ENCODE results near the gene TEX13C. TPM values are rescaled to one million over a fixed set of nuclear protein-coding genes. Genes with fewer than 3 reads are reported as not detected.

The TEX13C gene
- total RNA-seq = not detected

DNA sequence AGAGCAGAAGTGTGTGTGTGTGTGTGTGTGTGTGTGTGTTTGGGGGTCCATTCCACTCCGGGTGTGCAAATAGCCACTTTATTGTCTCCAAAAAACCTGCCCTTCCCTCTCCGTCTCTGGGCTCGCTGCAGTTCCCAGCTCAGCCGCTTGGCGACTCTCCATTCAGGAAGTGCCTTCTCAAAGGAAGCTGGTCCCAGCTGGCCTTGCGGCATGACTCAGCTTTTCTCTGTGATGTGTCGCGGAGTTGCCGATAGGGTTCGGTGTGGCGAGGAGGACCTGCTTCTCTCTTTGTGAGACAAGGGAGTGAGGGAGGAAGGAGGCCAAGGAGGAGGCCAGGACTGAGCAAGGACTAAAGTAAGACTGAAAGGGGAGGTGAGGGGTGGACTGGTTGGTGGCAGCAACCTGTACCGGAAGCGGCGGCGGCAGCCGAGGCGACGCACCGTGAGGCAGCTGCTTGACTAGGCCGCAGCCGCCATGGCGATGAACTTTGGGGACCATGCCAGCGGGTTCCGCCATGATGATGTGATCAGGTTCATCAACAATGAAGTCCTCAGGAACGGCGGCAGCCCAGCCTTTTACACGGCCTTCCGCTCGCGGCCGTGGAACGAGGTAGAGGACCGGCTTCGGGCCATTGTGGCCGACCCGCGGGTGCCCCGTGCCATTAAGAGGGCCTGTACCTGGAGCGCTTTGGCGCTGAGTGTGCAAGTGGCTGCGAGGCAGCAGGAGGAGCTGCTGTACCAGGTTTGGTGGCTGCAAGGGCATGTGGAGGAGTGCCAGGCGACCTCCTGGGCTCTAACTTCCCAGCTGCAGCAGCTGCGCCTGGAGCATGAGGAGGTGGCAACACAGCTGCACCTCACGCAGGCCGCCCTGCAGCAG lies at the start of gene TEX13C:
Gene TEX13C, plus strand, starts transcription at position 226 of the 876 bp plus-strand sequence. Its CDS starts 249 bp downstream, at position 475.
- TF ChIP-seq, protein P1, sequence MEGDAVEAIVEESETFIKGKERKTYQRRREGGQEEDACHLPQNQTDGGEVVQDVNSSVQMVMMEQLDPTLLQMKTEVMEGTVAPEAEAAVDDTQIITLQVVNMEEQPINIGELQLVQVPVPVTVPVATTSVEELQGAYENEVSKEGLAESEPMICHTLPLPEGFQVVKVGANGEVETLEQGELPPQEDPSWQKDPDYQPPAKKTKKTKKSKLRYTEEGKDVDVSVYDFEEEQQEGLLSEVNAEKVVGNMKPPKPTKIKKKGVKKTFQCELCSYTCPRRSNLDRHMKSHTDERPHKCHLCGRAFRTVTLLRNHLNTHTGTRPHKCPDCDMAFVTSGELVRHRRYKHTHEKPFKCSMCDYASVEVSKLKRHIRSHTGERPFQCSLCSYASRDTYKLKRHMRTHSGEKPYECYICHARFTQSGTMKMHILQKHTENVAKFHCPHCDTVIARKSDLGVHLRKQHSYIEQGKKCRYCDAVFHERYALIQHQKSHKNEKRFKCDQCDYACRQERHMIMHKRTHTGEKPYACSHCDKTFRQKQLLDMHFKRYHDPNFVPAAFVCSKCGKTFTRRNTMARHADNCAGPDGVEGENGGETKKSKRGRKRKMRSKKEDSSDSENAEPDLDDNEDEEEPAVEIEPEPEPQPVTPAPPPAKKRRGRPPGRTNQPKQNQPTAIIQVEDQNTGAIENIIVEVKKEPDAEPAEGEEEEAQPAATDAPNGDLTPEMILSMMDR (IDR thresholded peaks at IDR 0.05) = no peak
- H3K9me3 ChIP-seq = no peaks in the 10 kb centered on the region
- H3K4me1 ChIP-seq = no peaks in the 10 kb centered on the region
- H3K27me3 ChIP-seq = no peaks in the 10 kb centered on the region
- no peak within 1 kb of the TSS for H3K27ac ChIP-seq
- DNase-seq (ENCODE audit: low spot score) = no peak
- H3K4me3 ChIP-seq = no peak within 1 kb of the TSS
- H3K36me3 ChIP-seq = no peaks in the 10 kb centered on the region

DNA sequence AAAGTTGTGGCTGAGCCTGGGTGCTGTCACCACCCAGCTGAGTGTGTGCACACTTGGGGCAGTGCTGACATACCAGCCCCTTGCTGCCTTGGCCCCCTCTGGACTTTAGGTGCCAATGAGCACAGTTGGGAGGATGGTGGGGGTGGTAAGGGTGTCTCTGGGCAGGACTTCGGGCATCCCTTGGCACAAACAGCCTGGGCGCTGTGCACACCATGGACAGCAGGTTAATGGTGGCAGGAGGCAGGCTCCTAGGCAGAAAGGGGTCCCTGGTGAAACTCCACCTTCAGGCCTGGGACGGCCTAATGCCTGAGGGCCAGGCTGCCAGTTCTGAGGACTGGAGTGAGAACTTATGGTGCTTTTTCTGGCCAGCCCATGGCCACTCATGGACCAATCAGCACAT lies 32.4 kb upstream of the TEX13C start:
- Histone ChIP-seq H3K4me3 (no peak overlapping the region), H3K27ac (no peak overlapping the region), H3K27me3 (no peaks in the 10 kb centered on the region), H3K9me3 (no peaks in the 10 kb centered on the region), H3K4me1 (no peaks in the 10 kb centered on the region), H3K36me3 (no peaks in the 10 kb centered on the region)
- TF ChIP-seq, protein P1 (IDR thresholded peaks at IDR 0.05) = no peak
- no peak for DNase-seq (ENCODE audit: low spot score)

DNA sequence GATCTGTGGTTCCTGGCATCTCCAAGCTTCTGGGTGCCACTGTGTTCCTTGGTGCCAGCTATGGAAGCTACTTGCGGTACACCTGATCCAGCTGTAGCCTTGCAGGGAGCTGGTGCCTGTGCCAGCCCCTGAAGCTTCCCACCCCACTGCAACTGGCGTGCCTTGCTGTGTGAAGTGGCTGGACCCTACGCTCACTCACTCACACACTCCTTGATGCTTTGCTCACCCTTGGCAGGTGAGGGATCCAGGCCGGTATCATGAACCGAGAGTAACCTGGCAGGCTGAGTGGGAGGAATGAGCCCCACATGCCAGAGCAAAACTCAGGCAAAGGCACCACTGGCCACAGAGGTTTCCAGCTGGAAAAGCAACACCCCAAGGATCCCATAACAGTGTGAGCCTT lies 31.3 kb upstream of the TEX13C start:
- H3K9me3 ChIP-seq = no peaks in the 10 kb centered on the region
- H3K36me3 ChIP-seq = no peaks in the 10 kb centered on the region
- no peak overlapping the region for H3K4me3 ChIP-seq
- no peaks in the 10 kb centered on the region for H3K4me1 ChIP-seq
- TF ChIP-seq, protein P1 (IDR thresholded peaks at IDR 0.05) = no peak
- DNase-seq (ENCODE audit: low spot score) = no peak
- H3K27me3 ChIP-seq = no peaks in the 10 kb centered on the region
- H3K27ac ChIP-seq = no peak overlapping the region

DNA sequence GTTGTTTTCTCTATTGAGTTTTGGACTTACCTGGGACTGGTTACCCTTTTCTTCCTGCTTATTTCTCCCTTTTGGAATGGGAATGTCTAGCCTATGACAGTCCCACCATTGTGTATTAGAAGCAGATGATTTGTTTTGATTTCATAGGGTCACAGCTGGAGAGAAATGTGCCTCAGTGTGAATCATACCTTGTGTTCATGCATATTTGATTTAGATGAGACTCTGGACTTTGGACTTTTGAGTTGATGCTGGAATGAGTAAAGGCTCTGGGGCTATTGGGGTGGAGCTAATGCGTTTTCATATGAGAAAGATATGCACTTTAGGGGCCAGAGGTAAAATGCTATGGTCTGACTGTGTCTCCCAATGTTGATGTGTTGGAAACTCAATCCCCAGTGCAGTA lies 30.5 kb upstream of the TEX13C start:
- TF ChIP-seq, protein P1 (IDR thresholded peaks at IDR 0.05) = no peak
- Histone ChIP-seq H3K27me3 (no peaks in the 10 kb centered on the region), H3K4me1 (no peaks in the 10 kb centered on the region), H3K36me3 (no peaks in the 10 kb centered on the region), H3K27ac (no peak overlapping the region), H3K9me3 (no peaks in the 10 kb centered on the region), H3K4me3 (no peak overlapping the region)
- DNase-seq (ENCODE audit: low spot score) = no peak

DNA sequence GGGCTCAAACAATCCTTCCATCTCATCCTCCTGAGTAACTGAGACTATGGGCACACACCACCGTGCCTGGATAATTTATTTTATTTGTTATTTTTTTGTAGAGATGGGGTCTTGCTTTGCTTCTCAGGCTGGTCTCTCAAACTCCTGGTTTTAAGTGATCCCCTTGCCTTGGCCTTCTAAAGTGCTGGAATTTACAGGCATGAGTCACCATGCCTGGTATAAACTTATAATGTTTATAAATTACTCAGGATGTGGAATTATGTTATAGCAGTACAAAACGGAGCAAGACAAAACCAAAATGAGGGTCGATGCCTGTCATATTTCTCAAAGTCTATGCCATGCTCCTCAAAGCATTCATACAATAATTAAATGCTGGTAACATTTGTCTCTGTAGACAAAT lies 29.8 kb upstream of the TEX13C start:
- H3K27me3 ChIP-seq = no peaks in the 10 kb centered on the region
- no peaks in the 10 kb centered on the region for H3K4me1 ChIP-seq
- H3K4me3 ChIP-seq = no peak overlapping the region
- H3K36me3 ChIP-seq = no peaks in the 10 kb centered on the region
- no peaks in the 10 kb centered on the region for H3K9me3 ChIP-seq
- TF ChIP-seq, protein P1 (IDR thresholded peaks at IDR 0.05) = no peak
- H3K27ac ChIP-seq = no peak overlapping the region
- DNase-seq (ENCODE audit: low spot score) = no peak
